HepG2 (cell line): ENCODE measurements around the gene HYOU1. TPM values are rescaled to one million over a fixed set of nuclear protein-coding genes. Genes with fewer than 3 reads are reported as not detected.

Experiments
- CEBPG ChIP-seq: IDR thresholded peaks from 2 replicates; pipeline ENCODE4 v1.6.1; 2016
- CREM ChIP-seq, 2 experiments: sonication (generic) in 1 of 2; formaldehyde crosslinking in 1 of 2; IDR thresholded peaks; 2 replicates each; pipeline versions ENCODE4 v1.4.0 to v1.6.1; 2016 to 2020; ENCODE audit warnings: antibody characterized with exemption in 1 of 2, mild to moderate bottlenecking in 1 of 2, missing genetic modification reagents in 1 of 2
- JUN ChIP-seq: sonication (generic); formaldehyde crosslinking; IDR thresholded peaks from 2 replicates; pipeline ENCODE4 v1.4.0; 2020; ENCODE audit warnings: mild to moderate bottlenecking, missing genetic modification reagents
- KDM1A ChIP-seq: IDR thresholded peaks from 2 replicates; pipeline ENCODE4 v1.6.1; 2016; ENCODE audit warnings: missing compliant biosample characterization
- MAZ ChIP-seq, 2 experiments: sonication (generic) in 1 of 2; formaldehyde crosslinking in 1 of 2; IDR thresholded peaks; 2 replicates each; pipeline versions ENCODE4 v1.5.0 to v1.6.1; 2012 to 2020; ENCODE audit warnings: low read depth in 2 of 2, mild to moderate bottlenecking in 2 of 2, borderline replicate concordance in 1 of 2, improper control_type of control experiment in 1 of 2, low read length in 1 of 2, missing genetic modification reagents in 1 of 2, moderate library complexity in 1 of 2
- NFE2L2 ChIP-seq: fragments of 150-350 bp; IDR thresholded peaks from 2 replicates; pipeline ENCODE4 v1.6.1; 2014; ENCODE audit warnings: low read length
- ZEB1 ChIP-seq: IDR thresholded peaks from 2 replicates; pipeline ENCODE4 v1.6.1; 2012; ENCODE audit warnings: mild to moderate bottlenecking, low read depth, inconsistent platforms; ENCODE audit not compliant: insufficient replicate concordance
- polyA plus RNA-seq, 8 experiments: library from polyadenylated mRNA; depleted of rRNA in 3 of 8; stranded (reverse) in 7 of 8; unstranded in 1 of 8; fragments of >200 nt; fragmentation: Illumina TruSeq in 4 of 8; extraction: Trizol in 4 of 8; gene quantifications; 2 replicates each; pipeline versions ENCODE4 v1.2.1 to v1.2.3, GENCODE V29; 2011 to 2016; ENCODE audit warnings: low read depth in 4 of 8, missing spikeins in 1 of 8, mixed read lengths in 1 of 8; ENCODE audit not compliant: insufficient read depth in 1 of 8
- total RNA-seq, 5 experiments: library from RNA; depleted of rRNA; stranded (reverse); fragments of >200 nt; fragmentation: Illumina TruSeq; extraction: Trizol; gene quantifications; 2 replicates each; pipeline ENCODE4 v1.2.3, GENCODE V29; 2016; ENCODE audit warnings: low read depth in 1 of 5
- TF ChIP-seq, protein P1 (sequence below): sonication (generic); formaldehyde crosslinking; IDR thresholded peaks from 2 replicates; pipeline ENCODE4 v1.4.0; 2020; ENCODE audit warnings: missing genetic modification reagents
- TF ChIP-seq, protein P2 (sequence below): sonication (generic); formaldehyde crosslinking; IDR thresholded peaks from 2 replicates; pipeline ENCODE4 v1.4.0; 2020; ENCODE audit warnings: missing genetic modification reagents, borderline replicate concordance
- TF ChIP-seq, protein P3 (sequence below): sonication (generic); formaldehyde crosslinking; IDR thresholded peaks from 2 replicates; pipeline ENCODE4 v1.4.0; 2020; ENCODE audit warnings: missing genetic modification reagents, borderline replicate concordance
- TF ChIP-seq, protein P4 (sequence below): sonication (generic); formaldehyde crosslinking; IDR thresholded peaks from 2 replicates; pipeline ENCODE4 v1.8.0; 2022; ENCODE audit warnings: missing genetic modification reagents, mild to moderate bottlenecking, moderate library complexity, borderline replicate concordance
- TF ChIP-seq, protein P5 (sequence below): sonication (generic); formaldehyde crosslinking; IDR thresholded peaks from 2 replicates; pipeline ENCODE4 v1.9.0; 2022; ENCODE audit warnings: low read depth, missing genetic modification reagents

Gene HYOU1
- total and polyA plus RNA-seq, 2 of the 13 experiments (the other 11 are each of a cell fraction or from before 2014, with no cell fraction given) = 127 to 155 TPM

DNA sequence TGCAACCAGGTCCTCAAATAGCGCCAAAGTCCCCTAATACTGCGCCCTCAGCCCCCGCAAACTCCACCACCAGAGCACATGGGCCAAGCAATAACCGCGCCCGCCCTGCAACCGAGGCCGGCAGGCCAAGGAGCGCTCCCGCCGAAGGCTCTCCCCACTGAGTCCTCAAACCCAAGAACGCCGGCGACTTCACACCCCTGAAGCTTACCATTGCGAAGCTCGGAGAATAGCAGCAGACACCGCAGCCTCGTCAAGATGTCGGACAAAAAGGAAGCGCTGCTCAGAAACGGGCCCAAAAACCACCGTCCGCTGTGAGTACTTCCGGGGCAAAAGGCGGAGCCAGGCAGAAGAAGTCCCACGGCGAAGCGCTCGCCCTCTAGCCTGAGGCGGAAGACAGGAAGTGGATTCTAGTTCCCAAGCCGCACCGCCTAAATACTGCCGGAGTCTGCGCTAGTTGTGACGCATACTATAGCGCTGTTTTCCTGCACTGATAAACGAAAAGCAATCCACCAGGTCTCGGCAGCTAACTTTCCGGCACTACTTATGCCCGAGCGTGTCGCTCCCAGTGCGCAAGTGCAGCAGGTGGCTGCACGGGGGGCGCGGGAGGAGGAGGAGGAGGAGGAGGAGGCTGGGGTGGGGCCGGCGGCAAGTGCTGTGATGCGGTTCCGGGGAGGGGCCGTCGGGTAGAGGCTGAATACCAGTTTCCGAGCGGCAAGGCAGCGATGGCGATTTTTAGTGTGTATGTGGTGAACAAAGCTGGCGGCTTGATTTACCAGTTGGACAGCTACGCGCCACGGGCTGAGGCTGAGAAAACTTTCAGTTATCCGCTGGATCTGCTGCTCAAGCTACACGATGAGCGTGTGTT, 38.7 kb downstream of the HYOU1 start, which contains the start of the genes RPS25 and TRAPPC4 (continued):
- TF ChIP-seq, protein P1, sequence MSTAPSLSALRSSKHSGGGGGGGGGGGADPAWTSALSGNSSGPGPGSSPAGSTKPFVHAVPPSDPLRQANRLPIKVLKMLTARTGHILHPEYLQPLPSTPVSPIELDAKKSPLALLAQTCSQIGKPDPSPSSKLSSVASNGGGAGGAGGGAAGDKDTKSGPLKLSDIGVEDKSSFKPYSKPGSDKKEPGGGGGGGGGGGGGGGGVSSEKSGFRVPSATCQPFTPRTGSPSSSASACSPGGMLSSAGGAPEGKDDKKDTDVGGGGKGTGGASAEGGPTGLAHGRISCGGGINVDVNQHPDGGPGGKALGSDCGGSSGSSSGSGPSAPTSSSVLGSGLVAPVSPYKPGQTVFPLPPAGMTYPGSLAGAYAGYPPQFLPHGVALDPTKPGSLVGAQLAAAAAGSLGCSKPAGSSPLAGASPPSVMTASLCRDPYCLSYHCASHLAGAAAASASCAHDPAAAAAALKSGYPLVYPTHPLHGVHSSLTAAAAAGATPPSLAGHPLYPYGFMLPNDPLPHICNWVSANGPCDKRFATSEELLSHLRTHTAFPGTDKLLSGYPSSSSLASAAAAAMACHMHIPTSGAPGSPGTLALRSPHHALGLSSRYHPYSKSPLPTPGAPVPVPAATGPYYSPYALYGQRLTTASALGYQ = 0 out of 2 replicates have a peak, but pooled peaks have one; percentile 51
- TF ChIP-seq KDM1A (CRISPR knock-in tag) (no peak), CREM (IDR thresholded peaks at IDR 0.05) (peak; percentile 91), CREM (CRISPR knock-in tag; IDR thresholded peaks at IDR 0.05) (no peak), NFE2L2 (no peak), MAZ (IDR thresholded peaks at IDR 0.05; ENCODE audit: borderline replicate concordance, low read depth, low read length) (peak; percentile 92), MAZ (CRISPR knock-in tag; IDR thresholded peaks at IDR 0.05; ENCODE audit: low read depth) (peak; percentile 86; the same call in 1 of the 2 replicates), JUN (CRISPR knock-in tag) (no peak), CEBPG (CRISPR knock-in tag) (no peak), ZEB1 (peak; percentile 71)
- TF ChIP-seq, protein P2, sequence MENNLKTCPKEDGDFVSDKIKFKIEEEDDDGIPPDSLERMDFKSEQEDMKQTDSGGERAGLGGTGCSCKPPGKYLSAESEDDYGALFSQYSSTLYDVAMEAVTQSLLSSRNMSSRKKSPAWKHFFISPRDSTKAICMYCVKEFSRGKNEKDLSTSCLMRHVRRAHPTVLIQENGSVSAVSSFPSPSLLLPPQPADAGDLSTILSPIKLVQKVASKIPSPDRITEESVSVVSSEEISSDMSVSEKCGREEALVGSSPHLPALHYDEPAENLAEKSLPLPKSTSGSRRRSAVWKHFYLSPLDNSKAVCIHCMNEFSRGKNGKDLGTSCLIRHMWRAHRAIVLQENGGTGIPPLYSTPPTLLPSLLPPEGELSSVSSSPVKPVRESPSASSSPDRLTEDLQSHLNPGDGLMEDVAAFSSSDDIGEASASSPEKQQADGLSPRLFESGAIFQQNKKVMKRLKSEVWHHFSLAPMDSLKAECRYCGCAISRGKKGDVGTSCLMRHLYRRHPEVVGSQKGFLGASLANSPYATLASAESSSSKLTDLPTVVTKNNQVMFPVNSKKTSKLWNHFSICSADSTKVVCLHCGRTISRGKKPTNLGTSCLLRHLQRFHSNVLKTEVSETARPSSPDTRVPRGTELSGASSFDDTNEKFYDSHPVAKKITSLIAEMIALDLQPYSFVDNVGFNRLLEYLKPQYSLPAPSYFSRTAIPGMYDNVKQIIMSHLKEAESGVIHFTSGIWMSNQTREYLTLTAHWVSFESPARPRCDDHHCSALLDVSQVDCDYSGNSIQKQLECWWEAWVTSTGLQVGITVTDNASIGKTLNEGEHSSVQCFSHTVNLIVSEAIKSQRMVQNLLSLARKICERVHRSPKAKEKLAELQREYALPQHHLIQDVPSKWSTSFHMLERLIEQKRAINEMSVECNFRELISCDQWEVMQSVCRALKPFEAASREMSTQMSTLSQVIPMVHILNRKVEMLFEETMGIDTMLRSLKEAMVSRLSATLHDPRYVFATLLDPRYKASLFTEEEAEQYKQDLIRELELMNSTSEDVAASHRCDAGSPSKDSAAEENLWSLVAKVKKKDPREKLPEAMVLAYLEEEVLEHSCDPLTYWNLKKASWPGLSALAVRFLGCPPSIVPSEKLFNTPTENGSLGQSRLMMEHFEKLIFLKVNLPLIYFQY (CRISPR knock-in tag) = peak; percentile 18; the same call in 1 of the 2 replicates
- TF ChIP-seq, protein P3, sequence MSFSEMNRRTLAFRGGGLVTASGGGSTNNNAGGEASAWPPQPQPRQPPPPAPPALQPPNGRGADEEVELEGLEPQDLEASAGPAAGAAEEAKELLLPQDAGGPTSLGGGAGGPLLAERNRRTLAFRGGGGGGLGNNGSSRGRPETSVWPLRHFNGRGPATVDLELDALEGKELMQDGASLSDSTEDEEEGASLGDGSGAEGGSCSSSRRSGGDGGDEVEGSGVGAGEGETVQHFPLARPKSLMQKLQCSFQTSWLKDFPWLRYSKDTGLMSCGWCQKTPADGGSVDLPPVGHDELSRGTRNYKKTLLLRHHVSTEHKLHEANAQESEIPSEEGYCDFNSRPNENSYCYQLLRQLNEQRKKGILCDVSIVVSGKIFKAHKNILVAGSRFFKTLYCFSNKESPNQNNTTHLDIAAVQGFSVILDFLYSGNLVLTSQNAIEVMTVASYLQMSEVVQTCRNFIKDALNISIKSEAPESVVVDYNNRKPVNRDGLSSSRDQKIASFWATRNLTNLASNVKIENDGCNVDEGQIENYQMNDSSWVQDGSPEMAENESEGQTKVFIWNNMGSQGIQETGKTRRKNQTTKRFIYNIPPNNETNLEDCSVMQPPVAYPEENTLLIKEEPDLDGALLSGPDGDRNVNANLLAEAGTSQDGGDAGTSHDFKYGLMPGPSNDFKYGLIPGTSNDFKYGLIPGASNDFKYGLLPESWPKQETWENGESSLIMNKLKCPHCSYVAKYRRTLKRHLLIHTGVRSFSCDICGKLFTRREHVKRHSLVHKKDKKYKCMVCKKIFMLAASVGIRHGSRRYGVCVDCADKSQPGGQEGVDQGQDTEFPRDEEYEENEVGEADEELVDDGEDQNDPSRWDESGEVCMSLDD (CRISPR knock-in tag) = no peak
- TF ChIP-seq, protein P4, sequence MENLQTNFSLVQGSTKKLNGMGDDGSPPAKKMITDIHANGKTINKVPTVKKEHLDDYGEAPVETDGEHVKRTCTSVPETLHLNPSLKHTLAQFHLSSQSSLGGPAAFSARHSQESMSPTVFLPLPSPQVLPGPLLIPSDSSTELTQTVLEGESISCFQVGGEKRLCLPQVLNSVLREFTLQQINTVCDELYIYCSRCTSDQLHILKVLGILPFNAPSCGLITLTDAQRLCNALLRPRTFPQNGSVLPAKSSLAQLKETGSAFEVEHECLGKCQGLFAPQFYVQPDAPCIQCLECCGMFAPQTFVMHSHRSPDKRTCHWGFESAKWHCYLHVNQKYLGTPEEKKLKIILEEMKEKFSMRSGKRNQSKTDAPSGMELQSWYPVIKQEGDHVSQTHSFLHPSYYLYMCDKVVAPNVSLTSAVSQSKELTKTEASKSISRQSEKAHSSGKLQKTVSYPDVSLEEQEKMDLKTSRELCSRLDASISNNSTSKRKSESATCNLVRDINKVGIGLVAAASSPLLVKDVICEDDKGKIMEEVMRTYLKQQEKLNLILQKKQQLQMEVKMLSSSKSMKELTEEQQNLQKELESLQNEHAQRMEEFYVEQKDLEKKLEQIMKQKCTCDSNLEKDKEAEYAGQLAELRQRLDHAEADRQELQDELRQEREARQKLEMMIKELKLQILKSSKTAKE = peak; percentile 50; the same call in 1 of the 2 replicates
- TF ChIP-seq, protein P5, sequence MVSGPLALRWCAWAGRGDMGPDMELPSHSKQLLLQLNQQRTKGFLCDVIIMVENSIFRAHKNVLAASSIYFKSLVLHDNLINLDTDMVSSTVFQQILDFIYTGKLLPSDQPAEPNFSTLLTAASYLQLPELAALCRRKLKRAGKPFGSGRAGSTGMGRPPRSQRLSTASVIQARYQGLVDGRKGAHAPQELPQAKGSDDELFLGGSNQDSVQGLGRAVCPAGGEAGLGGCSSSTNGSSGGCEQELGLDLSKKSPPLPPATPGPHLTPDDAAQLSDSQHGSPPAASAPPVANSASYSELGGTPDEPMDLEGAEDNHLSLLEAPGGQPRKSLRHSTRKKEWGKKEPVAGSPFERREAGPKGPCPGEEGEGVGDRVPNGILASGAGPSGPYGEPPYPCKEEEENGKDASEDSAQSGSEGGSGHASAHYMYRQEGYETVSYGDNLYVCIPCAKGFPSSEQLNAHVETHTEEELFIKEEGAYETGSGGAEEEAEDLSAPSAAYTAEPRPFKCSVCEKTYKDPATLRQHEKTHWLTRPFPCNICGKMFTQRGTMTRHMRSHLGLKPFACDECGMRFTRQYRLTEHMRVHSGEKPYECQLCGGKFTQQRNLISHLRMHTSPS (CRISPR knock-in tag) = no peak
